Type B pancreatic cell (in vitro differentiated cells): Measurements from ENCODE around the gene SMCO2. TPM values are rescaled to one million over a fixed set of nuclear protein-coding genes. Genes with fewer than 3 reads are reported as not detected.

Source experiments
- DNase-seq: peaks from one replicate; pipeline ENCODE4 v3.0.0; 2021; ENCODE audit warnings: mixed read lengths; ENCODE audit not compliant: unreplicated experiment; ENCODE audit errors: extremely low spot score
- H3K27ac Mint-ChIP-seq: 2 replicates; pipeline ENCODE4 v1.8.0; 2021; ENCODE audit warnings: mild to moderate bottlenecking, mixed read lengths
- H3K27me3 Mint-ChIP-seq: 2 replicates; pipeline ENCODE4 v1.8.0; 2021; ENCODE audit warnings: mixed read lengths
- H3K36me3 Mint-ChIP-seq: 2 replicates; pipeline ENCODE4 v1.8.0; 2021; ENCODE audit warnings: mixed read lengths
- H3K4me1 Mint-ChIP-seq: one replicate; pipeline ENCODE4 v1.8.0; 2021; ENCODE audit warnings: mixed read lengths; ENCODE audit not compliant: unreplicated experiment
- H3K4me3 Mint-ChIP-seq: 2 replicates; pipeline ENCODE4 v1.8.0; 2021; ENCODE audit warnings: mild to moderate bottlenecking, mixed read lengths
- H3K9me3 Mint-ChIP-seq: 2 replicates; pipeline ENCODE4 v1.8.0; 2021; ENCODE audit warnings: mixed read lengths
- total RNA-seq: library from RNA; stranded (reverse); gene quantifications from 2 replicates; pipeline ENCODE4 v1.2.1, GENCODE V29; 2021; ENCODE audit warnings: low replicate concordance
- TF ChIP-seq, protein P1 (sequence below): fragments of 200-600 bp; sonication (generic); conservative IDR thresholded peaks from 2 replicates; pipeline ENCODE4 v1.5.0; 2021; ENCODE audit warnings: antibody characterized with exemption, mild to moderate bottlenecking

The SMCO2 gene
- total RNA-seq, 1 donor from 2014 or later = not detected

DNA sequence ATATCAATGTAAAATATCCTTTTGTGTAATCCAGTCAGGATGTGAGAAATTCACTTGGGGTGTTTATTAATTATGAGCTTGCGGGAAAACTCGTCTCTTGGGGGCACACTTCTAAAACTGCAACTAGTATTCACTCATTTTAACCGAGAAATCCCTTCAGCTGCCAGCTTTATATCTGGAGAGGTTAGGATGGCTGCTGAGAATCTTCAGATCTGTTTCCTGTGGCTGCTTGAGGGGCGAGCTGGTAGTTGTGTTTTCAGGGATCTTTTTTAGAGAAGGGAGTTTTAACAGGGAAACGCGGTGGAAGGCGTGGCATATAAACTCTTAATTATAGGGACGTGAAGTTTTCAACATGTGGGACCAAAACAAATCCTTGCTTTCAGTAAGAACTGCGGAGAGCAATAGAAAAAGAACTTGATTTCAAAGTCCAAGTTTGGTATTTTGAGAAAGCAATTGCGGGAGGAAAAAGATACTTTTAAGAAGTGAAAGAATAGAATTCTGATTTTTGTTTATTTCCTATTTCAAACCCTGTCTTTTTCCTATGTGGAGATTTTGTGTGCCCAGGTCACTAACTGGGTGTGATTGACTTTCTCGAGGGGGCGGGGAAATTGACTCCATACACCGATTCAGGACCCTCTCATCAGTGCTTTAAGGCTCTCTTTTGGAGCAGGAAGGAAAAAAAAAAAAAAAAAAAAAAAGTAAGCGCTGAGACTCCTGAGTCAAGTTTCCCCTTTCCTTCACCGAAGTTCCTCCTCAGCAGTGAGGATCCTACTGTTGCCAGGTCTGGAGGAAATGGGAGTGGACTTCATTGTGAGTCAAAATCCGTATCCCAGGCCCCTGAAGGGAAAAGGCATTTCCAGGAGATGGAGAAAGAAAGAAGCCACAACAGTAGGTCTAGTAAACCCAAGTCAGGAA, 78.6 kb downstream of the SMCO2 start:
- Mint-ChIP-seq H3K27me3 (peaks cover 9% of the 10 kb centered on the region), H3K4me1 (peaks cover 14% of the 10 kb centered on the region), H3K36me3 (peaks cover 15% of the 10 kb centered on the region), H3K27ac (peak overlapping the region; percentile 98), H3K4me3 (peak overlapping the region; percentile 91), H3K9me3 (no peaks in the 10 kb centered on the region)
- DNase-seq = no peak
- TF ChIP-seq, protein P1, sequence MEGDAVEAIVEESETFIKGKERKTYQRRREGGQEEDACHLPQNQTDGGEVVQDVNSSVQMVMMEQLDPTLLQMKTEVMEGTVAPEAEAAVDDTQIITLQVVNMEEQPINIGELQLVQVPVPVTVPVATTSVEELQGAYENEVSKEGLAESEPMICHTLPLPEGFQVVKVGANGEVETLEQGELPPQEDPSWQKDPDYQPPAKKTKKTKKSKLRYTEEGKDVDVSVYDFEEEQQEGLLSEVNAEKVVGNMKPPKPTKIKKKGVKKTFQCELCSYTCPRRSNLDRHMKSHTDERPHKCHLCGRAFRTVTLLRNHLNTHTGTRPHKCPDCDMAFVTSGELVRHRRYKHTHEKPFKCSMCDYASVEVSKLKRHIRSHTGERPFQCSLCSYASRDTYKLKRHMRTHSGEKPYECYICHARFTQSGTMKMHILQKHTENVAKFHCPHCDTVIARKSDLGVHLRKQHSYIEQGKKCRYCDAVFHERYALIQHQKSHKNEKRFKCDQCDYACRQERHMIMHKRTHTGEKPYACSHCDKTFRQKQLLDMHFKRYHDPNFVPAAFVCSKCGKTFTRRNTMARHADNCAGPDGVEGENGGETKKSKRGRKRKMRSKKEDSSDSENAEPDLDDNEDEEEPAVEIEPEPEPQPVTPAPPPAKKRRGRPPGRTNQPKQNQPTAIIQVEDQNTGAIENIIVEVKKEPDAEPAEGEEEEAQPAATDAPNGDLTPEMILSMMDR = no peak

- Mint-ChIP-seq H3K9me3 (no peaks in the 10 kb centered on the region), H3K4me1 (peaks cover 14% of the 10 kb centered on the region), H3K27me3 (peaks cover 3% of the 10 kb centered on the region), H3K36me3 (peaks cover 20% of the 10 kb centered on the region), H3K4me3 (peak overlapping the region; percentile 50), H3K27ac (no peak overlapping the region)
- no peak for DNase-seq
- TF ChIP-seq, protein P1 = no peak
These were observed 81.0 kb downstream of the SMCO2 start for GRCh38 chr12:27527512-27527911.

GRCh38 chr12:27528788-27529187, 82.3 kb downstream of the SMCO2 start:
- Mint-ChIP-seq H3K4me1 (peaks cover 6% of the 10 kb centered on the region), H3K4me3 (peak overlapping the region; percentile 23), H3K36me3 (peaks cover 26% of the 10 kb centered on the region), H3K9me3 (no peaks in the 10 kb centered on the region), H3K27ac (no peak overlapping the region), H3K27me3 (peaks cover 3% of the 10 kb centered on the region)
- no peak for DNase-seq
- TF ChIP-seq, protein P1 = no peak

DNA sequence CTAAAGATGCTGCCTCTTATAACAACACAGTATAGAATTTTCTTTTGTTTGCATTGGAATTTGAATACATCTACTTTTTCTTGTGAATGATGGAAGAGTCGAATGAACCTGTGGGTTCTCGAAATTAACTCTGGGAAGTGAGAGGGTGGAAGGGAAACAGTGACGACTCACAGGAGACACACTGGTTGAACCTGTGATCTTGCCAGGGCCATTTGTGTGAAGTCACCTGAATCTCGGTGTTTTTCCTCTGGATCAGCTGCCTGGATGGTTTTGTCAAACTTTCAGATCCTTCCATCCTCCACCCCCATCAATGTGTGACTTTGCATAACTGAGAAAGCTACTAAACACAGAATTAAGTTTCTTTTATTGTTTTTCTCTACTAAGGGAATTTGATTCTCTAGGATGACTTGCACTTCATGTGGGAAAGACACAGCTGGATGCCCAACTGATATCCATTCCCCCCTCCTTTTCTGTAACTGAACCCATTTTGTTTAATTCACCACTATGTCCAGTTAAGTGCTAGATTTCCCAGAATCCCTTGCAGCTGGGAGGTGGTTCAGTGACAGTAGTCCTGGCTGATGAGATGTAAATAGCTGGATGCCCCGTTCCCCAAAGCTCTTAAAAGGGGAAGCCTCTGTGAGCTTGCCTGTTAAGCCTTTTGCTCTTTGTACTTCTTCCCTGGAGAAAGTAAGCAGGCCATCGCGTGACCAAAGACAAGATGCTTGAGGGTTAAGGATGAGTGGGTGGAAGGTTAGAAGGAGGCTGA, 83.8 kb downstream of the SMCO2 start:
- no peak overlapping the region for H3K27ac Mint-ChIP-seq
- H3K4me3 Mint-ChIP-seq = no peak overlapping the region
- peaks cover 3% of the 10 kb centered on the region for H3K27me3 Mint-ChIP-seq
- peaks cover 6% of the 10 kb centered on the region for H3K4me1 Mint-ChIP-seq
- DNase-seq = no peak
- H3K36me3 Mint-ChIP-seq = peaks cover 37% of the 10 kb centered on the region
- TF ChIP-seq, protein P1 = no peak
- H3K9me3 Mint-ChIP-seq = no peaks in the 10 kb centered on the region

DNA sequence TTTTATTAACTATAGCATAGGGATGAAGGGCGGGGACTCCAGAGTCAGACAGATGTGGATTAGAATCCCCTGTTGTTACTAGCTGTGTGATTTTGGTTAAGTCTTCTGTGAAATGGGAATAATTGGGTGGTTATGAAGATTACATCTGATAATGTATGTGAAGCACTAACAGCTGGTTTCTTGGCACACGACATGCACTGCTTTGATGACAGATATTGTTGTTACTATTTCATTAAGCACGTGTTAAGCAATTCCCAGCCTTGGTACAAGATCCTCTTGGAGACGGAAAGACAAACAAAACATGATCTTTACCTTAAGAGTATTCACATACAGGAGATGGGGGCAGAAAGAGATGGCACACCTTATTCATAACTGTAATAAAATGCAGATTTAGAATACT, 85.4 kb downstream of the SMCO2 start:
- peaks cover 44% of the 10 kb centered on the region for H3K36me3 Mint-ChIP-seq
- no peaks in the 10 kb centered on the region for H3K4me1 Mint-ChIP-seq
- TF ChIP-seq, protein P1 = no peak

More for the DNA sequence above, 85.4 kb downstream of the SMCO2 start:
- Mint-ChIP-seq H3K4me3 (no peak overlapping the region), H3K27ac (no peak overlapping the region), H3K9me3 (no peaks in the 10 kb centered on the region), H3K27me3 (peaks cover 3% of the 10 kb centered on the region)
- no peak for DNase-seq
